ENCODE results near the gene ARHGAP10.

Gene ARHGAP10

GRCh38 chr4:147733716-147734344 is 1.9 kb downstream of the ARHGAP10 start:
- DNase-seq, result no peak

- DNase-seq, result no peak
These were observed 2.6 kb downstream of the ARHGAP10 start for GRCh38 chr4:147734496-147734895.

GRCh38 chr4:147735413-147736301 is 3.8 kb downstream of the ARHGAP10 start:
- DNase-seq, result no peak

GRCh38 chr4:147736458-147736857 is 4.6 kb downstream of the ARHGAP10 start:
- no peak for DNase-seq

- no peak for DNase-seq
These were observed 5.7 kb downstream of the ARHGAP10 start for GRCh38 chr4:147737623-147738022.

GRCh38 chr4:147739239-147739823 is 7.4 kb downstream of the ARHGAP10 start:
- DNase-seq, result no peak

GRCh38 chr4:147740176-147740575 is 8.3 kb downstream of the ARHGAP10 start:
- DNase-seq, result no peak

- DNase-seq, result no peak
These were observed 9.4 kb downstream of the ARHGAP10 start for GRCh38 chr4:147741190-147741788.

GRCh38 chr4:147747787-147748454 is 16.0 kb downstream of the ARHGAP10 start:
- no peak for DNase-seq

GRCh38 chr4:147749811-147750321 is 18.0 kb downstream of the ARHGAP10 start:
- DNase-seq, result no peak

GRCh38 chr4:147753047-147753446 is 21.2 kb downstream of the ARHGAP10 start:
- no peak for DNase-seq

- no peak for DNase-seq
These were observed 22.2 kb downstream of the ARHGAP10 start for GRCh38 chr4:147754037-147754445.

- DNase-seq, result no peak
These were observed 23.8 kb downstream of the ARHGAP10 start for GRCh38 chr4:147755561-147756295.

- no peak for DNase-seq
These were observed 24.5 kb downstream of the ARHGAP10 start for GRCh38 chr4:147756417-147756816.

- DNase-seq, result no peak
These were observed 28.3 kb downstream of the ARHGAP10 start for GRCh38 chr4:147760176-147760575.

GRCh38 chr4:147760695-147761094 is 28.8 kb downstream of the ARHGAP10 start:
- DNase-seq, result no peak

- no peak for DNase-seq
These were observed 29.5 kb downstream of the ARHGAP10 start for GRCh38 chr4:147761218-147761883.

GRCh38 chr4:147764337-147764736 is 32.4 kb downstream of the ARHGAP10 start:
- no peak for DNase-seq

- DNase-seq, result no peak
These were observed 33.2 kb downstream of the ARHGAP10 start for GRCh38 chr4:147765121-147765529.

- DNase-seq, result no peak
These were observed 36.2 kb downstream of the ARHGAP10 start for GRCh38 chr4:147768113-147768512.

- DNase-seq, result no peak
These were observed 37.5 kb downstream of the ARHGAP10 start for GRCh38 chr4:147769386-147769785.
